Ishikawa (cell line): ENCODE results near the gene PCDH15.

Experiments used
- CEBPB ChIP-seq: IDR thresholded peaks from 2 replicates; pipeline ENCODE4 v1.6.1; 2012
- CREB1 ChIP-seq: IDR thresholded peaks from 2 replicates; pipeline ENCODE4 v1.6.1; 2012; ENCODE audit warnings: low read depth
- EGR1 ChIP-seq: IDR thresholded peaks from 2 replicates; pipeline ENCODE4 v1.6.1; 2012
- EP300 ChIP-seq: IDR thresholded peaks from 2 replicates; pipeline ENCODE4 v1.6.1; 2012; ENCODE audit warnings: borderline replicate concordance
- FOXM1 ChIP-seq: IDR thresholded peaks from 2 replicates; pipeline ENCODE4 v1.6.1; 2012; ENCODE audit warnings: low read depth, borderline replicate concordance
- MAX ChIP-seq: IDR thresholded peaks from 2 replicates; pipeline ENCODE4 v1.6.1; 2012
- NFIC ChIP-seq: IDR thresholded peaks from 2 replicates; pipeline ENCODE4 v1.6.1; 2012
- RAD21 ChIP-seq: IDR thresholded peaks from 2 replicates; pipeline ENCODE4 v1.6.1; 2012; ENCODE audit warnings: low read depth
- REST ChIP-seq: IDR thresholded peaks from 2 replicates; pipeline ENCODE4 v1.6.1; 2012; ENCODE audit warnings: low read depth, mild to moderate bottlenecking
- TAF1 ChIP-seq: IDR thresholded peaks from 2 replicates; pipeline ENCODE4 v1.6.1; 2012; ENCODE audit warnings: low read depth, mild to moderate bottlenecking
- TCF12 ChIP-seq: IDR thresholded peaks from 2 replicates; pipeline ENCODE4 v1.6.1; 2012; ENCODE audit warnings: low read depth
- TEAD4 ChIP-seq: IDR thresholded peaks from 2 replicates; pipeline ENCODE4 v1.6.1; 2012
- USF1 ChIP-seq: IDR thresholded peaks from 2 replicates; pipeline ENCODE4 v1.6.1; 2012
- YY1 ChIP-seq: IDR thresholded peaks from 2 replicates; pipeline ENCODE4 v1.6.1; 2012; ENCODE audit warnings: low read depth
- ZBTB7A ChIP-seq: IDR thresholded peaks from 2 replicates; pipeline ENCODE4 v1.6.1; 2012; ENCODE audit warnings: low read depth

PCDH15 gene

GRCh38 chr10:54728511-54728910 is 72.5 kb downstream of the PCDH15 start:
- no peak for TF ChIP-seq ZBTB7A

GRCh38 chr10:54722075-54722474 is 79.0 kb downstream of the PCDH15 start:
- TF ChIP-seq CEBPB, result no peak
- no peak for TF ChIP-seq MAX
- TF ChIP-seq EP300, result no peak
- no peak for TF ChIP-seq CREB1
- TF ChIP-seq TCF12, result no peak
- no peak for TF ChIP-seq TEAD4
- TF ChIP-seq USF1, result no peak
- no peak for TF ChIP-seq RAD21
- TF ChIP-seq ZBTB7A, result no peak
- TF ChIP-seq YY1, result no peak
- TF ChIP-seq FOXM1, result no peak
- TF ChIP-seq NFIC, result no peak
- TF ChIP-seq REST, result no peak
- TF ChIP-seq TAF1, result no peak

GRCh38 chr10:54710918-54711317 is 90.1 kb downstream of the PCDH15 start:
- no peak for TF ChIP-seq ZBTB7A
- TF ChIP-seq USF1, result no peak
- no peak for TF ChIP-seq RAD21
- TF ChIP-seq TCF12, result no peak
- TF ChIP-seq FOXM1, result no peak
- TF ChIP-seq EGR1, result no peak
- no peak for TF ChIP-seq NFIC
- TF ChIP-seq CREB1, result no peak
- no peak for TF ChIP-seq TAF1
- no peak for TF ChIP-seq CEBPB
- TF ChIP-seq TEAD4, result no peak
- TF ChIP-seq EP300, result no peak
- no peak for TF ChIP-seq MAX
- no peak for TF ChIP-seq YY1
- TF ChIP-seq REST, result no peak

- TF ChIP-seq CEBPB, result no peak
- TF ChIP-seq EGR1, result no peak
These were observed 92.4 kb downstream of the PCDH15 start for GRCh38 chr10:54708591-54708990.

GRCh38 chr10:54708021-54708420 is 93.0 kb downstream of the PCDH15 start:
- TF ChIP-seq TAF1 (no peak), EGR1 (no peak), REST (no peak), EP300 (no peak), NFIC (no peak), YY1 (no peak), ZBTB7A (no peak), CREB1 (no peak), TEAD4 (no peak), RAD21 (no peak), TCF12 (no peak)
